K562 (cell line): ENCODE results near the gene PRODH2. TPM values are rescaled to one million over a fixed set of nuclear protein-coding genes. Genes with fewer than 3 reads are reported as not detected.

Experiments used
- ATAC-seq: fragments of 200-7000 bp; cut with Tn5 transposase; 3 replicates; pipeline ENCODE4 v1.9.1; 2020; ENCODE audit warnings: moderate library complexity
- BruUV-seq: library from RNA; stranded (reverse); fragments of 400-500 nt; replicated peaks from 2 replicates; lab custom pipeline; 2021; lab: Mats Ljungman, UMichigan
- CTCF ChIA-PET: fragments of 300-600 bp; formaldehyde crosslinking; extraction: SDS; loops from one replicate; lab custom pipeline; 2021; ENCODE audit warnings: low intra/inter-chr PET ratio; lab: Yijun Ruan, JAX
- POLR2A ChIA-PET: fragments of 300-600, 350-650 bp; sonication (Branson Sonifier 250); formaldehyde crosslinking; extraction: SDS; loops from one replicate; lab custom pipeline; 2021; ENCODE audit warnings: antibody characterized with exemption, inconsistent platforms; lab: Yijun Ruan, JAX
- DNase-seq, 4 experiments: peaks; one replicate each; pipeline versions ENCODE4 v3.0.0 to v3.0.0-alpha.2; 2011 to 2018; ENCODE audit warnings: low spot score in 3 of 4, mixed read lengths in 3 of 4; ENCODE audit errors: extremely low read depth in 1 of 4
- FAIRE-seq: peaks from 2 replicates; lab custom pipeline; 2011; peaks lifted over from hg19 to GRCh38; lab: Jason Lieb, UNC
- H2AFZ ChIP-seq: 2 replicates; pipeline ENCODE4 v1.6.0; 2011; ENCODE audit warnings: low read depth, low read length, control low read depth, inconsistent platforms
- H3K27ac ChIP-seq: fragments of 200-600 bp; 3 replicates; pipeline ENCODE4 v1.8.0; 2011; ENCODE audit warnings: low read depth, mild to moderate bottlenecking, control low read depth, inconsistent platforms, low read length, moderate library complexity, mixed read lengths; ENCODE audit errors: extremely low read depth
- H3K27me3 ChIP-seq, 2 experiments: fragments of 300-600 bp in 1 of 2; 2 replicates in 1 of 2; 3 replicates in 1 of 2; pipeline versions ENCODE4 v1.6.0 to v1.8.0; 2011; ENCODE audit warnings: inconsistent platforms in 2 of 2, low read length in 2 of 2, mild to moderate bottlenecking in 1 of 2, mixed read lengths in 1 of 2, moderate library complexity in 1 of 2; ENCODE audit not compliant: control insufficient read depth in 2 of 2, insufficient read depth in 2 of 2
- H3K36me3 ChIP-seq: fragments of 300-600 bp; 3 replicates; pipeline ENCODE4 v1.8.0; 2011; ENCODE audit warnings: mild to moderate bottlenecking, low read length, inconsistent platforms; ENCODE audit not compliant: control insufficient read depth, insufficient read depth
- H3K4me1 ChIP-seq, 2 experiments: fragments of 200-600 bp in 1 of 2; replicated peaks in 1 of 2; 2 replicates in 1 of 2; 3 replicates in 1 of 2; pipeline versions ENCODE4 v1.5.1 to v1.8.0; 2011; ENCODE audit warnings: inconsistent platforms in 2 of 2, low read length in 2 of 2, mild to moderate bottlenecking in 1 of 2, mixed read lengths in 1 of 2, moderate library complexity in 1 of 2; ENCODE audit not compliant: control insufficient read depth in 2 of 2, insufficient read depth in 2 of 2
- H3K4me2 ChIP-seq: 2 replicates; pipeline ENCODE4 v1.6.1; 2011; ENCODE audit warnings: low read length, control low read depth, inconsistent platforms, mixed read lengths; ENCODE audit not compliant: insufficient read depth
- H3K4me3 ChIP-seq: fragments of 200-600 bp; sonication (generic), shearing (Covaris generic); 2 replicates; pipeline ENCODE4 v1.5.1; 2016; ENCODE audit warnings: control low read depth, inconsistent platforms
- H3K79me2 ChIP-seq: fragments of 200-600 bp; 3 replicates; pipeline ENCODE4 v1.8.0; 2011; ENCODE audit warnings: low read length, inconsistent platforms; ENCODE audit not compliant: control insufficient read depth, insufficient read depth
- H3K9ac ChIP-seq, 2 experiments: 2 replicates each; pipeline versions ENCODE4 v1.6.0 to v1.6.1; 2011; ENCODE audit warnings: low read depth in 2 of 2, low read length in 2 of 2, control low read depth in 1 of 2, inconsistent platforms in 1 of 2, mild to moderate bottlenecking in 1 of 2, mixed read lengths in 1 of 2; ENCODE audit not compliant: insufficient read depth in 1 of 2
- H3K9me1 ChIP-seq: one replicate; pipeline ENCODE4 v1.6.0; 2011; ENCODE audit warnings: inconsistent platforms, mild to moderate bottlenecking, low read length, moderate library complexity; ENCODE audit not compliant: control insufficient read depth, insufficient read depth
- H3K9me3 ChIP-seq: replicated peaks from 2 replicates; pipeline ENCODE4 v1.5.1; 2011; ENCODE audit warnings: low read depth, low read length, inconsistent platforms; ENCODE audit not compliant: control insufficient read depth, insufficient read depth
- H4K20me1 ChIP-seq: replicated peaks from 2 replicates; pipeline ENCODE4 v1.6.1; 2011; ENCODE audit warnings: low read length, inconsistent platforms, mixed read lengths; ENCODE audit not compliant: control insufficient read depth, insufficient read depth
- NFIC ChIP-seq: fragments of 450-650 bp; IDR thresholded peaks from 2 replicates; pipeline ENCODE4 v1.6.1; 2017; ENCODE audit warnings: mild to moderate bottlenecking, inconsistent platforms
- NFIX ChIP-seq: fragments of 250-450 bp; sonication (Bioruptor Pico); IDR thresholded peaks from 2 replicates; pipeline ENCODE4 v1.4.0; 2020; ENCODE audit warnings: low read depth, mild to moderate bottlenecking, moderate library complexity
- TOE1 ChIP-seq, 2 experiments: fragments of 450-650 bp in 1 of 2; sonication (generic) in 1 of 2; formaldehyde crosslinking in 1 of 2; IDR thresholded peaks; 2 replicates each; pipeline versions ENCODE4 v1.7.1 to v1.8.0; 2016 to 2022; ENCODE audit warnings: borderline replicate concordance in 2 of 2, mild to moderate bottlenecking in 2 of 2, antibody characterized with exemption in 1 of 2, inconsistent platforms in 1 of 2, low read depth in 1 of 2, missing genetic modification reagents in 1 of 2, moderate library complexity in 1 of 2
- WGBS: fragments of 100-300 bp; shearing (Covaris generic); methylation state at CpG from one replicate; pipeline ENCODE4 v1.1.6; 2016; ENCODE audit warnings: low coverage, mixed read lengths; ENCODE audit not compliant: insufficient coverage; ENCODE audit errors: missing lambda C conversion rate; 5-methylcytosine and 5-hydroxymethylcytosine counted together
- in situ Hi-C: fragments of 300-500 bp; cut with MboI; formaldehyde crosslinking; loops from 4 replicates; pipeline ENCODE4 v1.15.0; 2018; ENCODE audit warnings: inconsistent platforms, mixed read lengths
- intact Hi-C: fragments of 100-400 bp; cut with micrococcal nuclease; formaldehyde crosslinking; loops from 2 replicates; pipeline ENCODE4 v1.14.2; 2022
- polyA plus RNA-seq, 8 experiments: library from polyadenylated mRNA; depleted of rRNA in 4 of 8; stranded (reverse) in 5 of 8; unstranded in 3 of 8; fragments of >200 nt; fragmentation: Nextera tagmentation in 2 of 8; fragmentation: Illumina TruSeq in 1 of 8; extraction: Ambion mirVana in 2 of 8; extraction: Trizol in 1 of 8; gene quantifications; 2 replicates each; pipeline versions ENCODE4 v1.2.1 to v1.2.3, GENCODE V29; 2011 to 2014; ENCODE audit warnings: inconsistent platforms in 1 of 8, missing spikeins in 1 of 8
- total RNA-seq, 7 experiments: library from RNA; depleted of rRNA in 6 of 7; stranded (reverse); fragments of >200 nt in 6 of 7; fragmentation: Illumina TruSeq in 2 of 7; extraction: Trizol in 2 of 7; gene quantifications; 2 replicates each; pipeline versions ENCODE4 v1.2.1 to v1.2.3, GENCODE V29; 2011 to 2021; ENCODE audit warnings: low replicate concordance in 1 of 7
- TF ChIP-seq, protein P1 (sequence below): fragments of 450-650 bp; IDR thresholded peaks from 2 replicates; pipeline ENCODE4 v1.6.1; 2017; ENCODE audit warnings: antibody characterized with exemption, mild to moderate bottlenecking

The PRODH2 gene
- total and polyA plus RNA-seq, 9 of the 15 experiments (the other 6 are each of a cell fraction or from before 2014, with no cell fraction given), result not detected

DNA sequence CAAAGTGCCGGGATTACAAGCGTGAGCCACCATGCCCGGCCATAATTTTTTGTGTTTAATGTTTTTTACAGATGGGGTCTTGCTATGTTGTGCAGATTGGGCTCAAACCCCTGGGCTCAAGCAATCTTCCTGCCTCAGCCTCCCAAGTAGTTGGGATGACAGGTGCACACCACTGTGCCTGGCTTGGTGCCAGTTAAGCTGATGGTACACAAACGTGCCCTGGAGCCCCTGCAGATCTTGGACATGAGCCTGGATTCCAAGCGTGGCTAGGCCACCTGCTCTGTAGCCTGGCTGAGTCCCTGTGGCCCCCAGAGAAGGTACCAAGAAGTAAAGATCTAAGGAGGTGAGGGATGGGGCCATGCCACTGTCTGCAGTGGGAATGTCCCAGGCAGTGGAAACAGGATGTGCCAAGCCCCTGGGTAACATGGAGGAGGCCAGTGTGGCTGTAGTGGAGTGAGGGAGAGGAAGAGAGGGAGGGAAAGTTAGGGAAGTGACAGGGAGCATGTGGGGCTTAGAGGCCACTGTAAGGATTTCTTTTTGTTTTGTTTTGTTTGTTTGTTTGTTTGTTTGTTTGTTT, 7.0 kb downstream of the PRODH2 start:
- Histone ChIP-seq H3K9me1 (no peaks in the 10 kb centered on the region), H3K79me2 (no peaks in the 10 kb centered on the region), H3K4me3 (no peak overlapping the region), H3K27ac (no peak overlapping the region), H3K4me2 (no peak overlapping the region), H3K9ac (peak overlapping the region in 1 of 2 experiments; percentile 28; a peak in 1 of 4 replicates), H3K27me3 (no peaks in the 10 kb centered on the region), H4K20me1 (no peaks in the 10 kb centered on the region), H3K36me3 (no peaks in the 10 kb centered on the region), H3K4me1 (peaks cover 12 to 23% of the 10 kb centered on the region in 2 experiments; a peak in 4 of 5 replicates), H2AFZ (no peak overlapping the region), H3K9me3 (no peaks in the 10 kb centered on the region; the same call in 1 of the 2 replicates)
- in situ Hi-C loops (no loop called here), intact Hi-C loops (no loop called here)
- ChIA-PET POLR2A (interaction anchor here (0.6 kb wide), 1 partner anchor 398 kb away, joined by 4 read pairs; no protein-coding TSS in a partner anchor), CTCF (no interaction called here)
- no peak for DNase-seq
- no peak for FAIRE-seq
- WGBS, result 35% methylated on average over 4 of the region's 5 CpGs
- no TSS peak for BruUV-seq
- TF ChIP-seq TOE1 (IDR thresholded peaks at IDR 0.05; ENCODE audit: borderline replicate concordance) (no peak), TOE1 (CRISPR knock-in tag; IDR thresholded peaks at IDR 0.05; ENCODE audit: borderline replicate concordance, low read depth) (no peak), NFIX (peak; percentile 54), NFIC (peak; percentile 72)
- TF ChIP-seq, protein P1, sequence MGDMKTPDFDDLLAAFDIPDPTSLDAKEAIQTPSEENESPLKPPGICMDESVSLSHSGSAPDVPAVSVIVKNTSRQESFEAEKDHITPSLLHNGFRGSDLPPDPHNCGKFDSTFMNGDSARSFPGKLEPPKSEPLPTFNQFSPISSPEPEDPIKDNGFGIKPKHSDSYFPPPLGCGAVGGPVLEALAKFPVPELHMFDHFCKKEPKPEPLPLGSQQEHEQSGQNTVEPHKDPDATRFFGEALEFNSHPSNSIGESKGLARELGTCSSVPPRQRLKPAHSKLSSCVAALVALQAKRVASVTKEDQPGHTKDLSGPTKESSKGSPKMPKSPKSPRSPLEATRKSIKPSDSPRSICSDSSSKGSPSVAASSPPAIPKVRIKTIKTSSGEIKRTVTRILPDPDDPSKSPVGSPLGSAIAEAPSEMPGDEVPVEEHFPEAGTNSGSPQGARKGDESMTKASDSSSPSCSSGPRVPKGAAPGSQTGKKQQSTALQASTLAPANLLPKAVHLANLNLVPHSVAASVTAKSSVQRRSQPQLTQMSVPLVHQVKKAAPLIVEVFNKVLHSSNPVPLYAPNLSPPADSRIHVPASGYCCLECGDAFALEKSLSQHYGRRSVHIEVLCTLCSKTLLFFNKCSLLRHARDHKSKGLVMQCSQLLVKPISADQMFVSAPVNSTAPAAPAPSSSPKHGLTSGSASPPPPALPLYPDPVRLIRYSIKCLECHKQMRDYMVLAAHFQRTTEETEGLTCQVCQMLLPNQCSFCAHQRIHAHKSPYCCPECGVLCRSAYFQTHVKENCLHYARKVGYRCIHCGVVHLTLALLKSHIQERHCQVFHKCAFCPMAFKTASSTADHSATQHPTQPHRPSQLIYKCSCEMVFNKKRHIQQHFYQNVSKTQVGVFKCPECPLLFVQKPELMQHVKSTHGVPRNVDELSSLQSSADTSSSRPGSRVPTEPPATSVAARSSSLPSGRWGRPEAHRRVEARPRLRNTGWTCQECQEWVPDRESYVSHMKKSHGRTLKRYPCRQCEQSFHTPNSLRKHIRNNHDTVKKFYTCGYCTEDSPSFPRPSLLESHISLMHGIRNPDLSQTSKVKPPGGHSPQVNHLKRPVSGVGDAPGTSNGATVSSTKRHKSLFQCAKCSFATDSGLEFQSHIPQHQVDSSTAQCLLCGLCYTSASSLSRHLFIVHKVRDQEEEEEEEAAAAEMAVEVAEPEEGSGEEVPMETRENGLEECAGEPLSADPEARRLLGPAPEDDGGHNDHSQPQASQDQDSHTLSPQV, result no peak
- no peak for ATAC-seq
